SKM-1 (cell line): ENCODE results near the gene DNAH2.
"Not testable (repeated sequence)": the region's sequence is repeated elsewhere in the genome, so short reads cannot be mapped to it uniquely, and the experiment has no call there.

ENCODE experiments used
- DNase-seq: peaks from one replicate; lab custom pipeline; 2025; ENCODE audit not compliant: unreplicated experiment; lab: John Stamatoyannopoulos, UW

DNAH2 gene

GRCh38 chr17:7775051-7775450, 57.5 kb downstream of the DNAH2 start:
- DNase-seq, result peak; percentile 10

GRCh38 chr17:7777017-7777416, 59.5 kb downstream of the DNAH2 start:
- no peak for DNase-seq

- DNase-seq, result no peak
These were observed 63.2 kb downstream of the DNAH2 start for GRCh38 chr17:7780736-7781135.

GRCh38 chr17:7781429-7781828, 63.9 kb downstream of the DNAH2 start:
- no peak for DNase-seq

GRCh38 chr17:7782240-7782639, 64.7 kb downstream of the DNAH2 start:
- DNase-seq, result no peak

- DNase-seq, result no peak
These were observed 69.3 kb downstream of the DNAH2 start for GRCh38 chr17:7786866-7787265.

GRCh38 chr17:7789131-7789530, 71.6 kb downstream of the DNAH2 start:
- DNase-seq, result no peak

GRCh38 chr17:7790150-7790549, 72.6 kb downstream of the DNAH2 start:
- DNase-seq, result no peak

GRCh38 chr17:7792611-7793010, 75.1 kb downstream of the DNAH2 start:
- DNase-seq, result no peak

- no peak for DNase-seq
These were observed 76.6 kb downstream of the DNAH2 start for GRCh38 chr17:7794075-7794663.

- no peak for DNase-seq
These were observed 80.4 kb downstream of the DNAH2 start for GRCh38 chr17:7797976-7798375.

- DNase-seq, result no peak
These were observed 81.3 kb downstream of the DNAH2 start for GRCh38 chr17:7798839-7799238.

GRCh38 chr17:7803981-7804380, 86.4 kb downstream of the DNAH2 start:
- no peak for DNase-seq

GRCh38 chr17:7806587-7806986, 89.0 kb downstream of the DNAH2 start:
- no peak for DNase-seq

GRCh38 chr17:7807206-7807605, 89.7 kb downstream of the DNAH2 start:
- DNase-seq, result no peak

GRCh38 chr17:7809086-7809790, 91.7 kb downstream of the DNAH2 start:
- DNase-seq, result no peak

GRCh38 chr17:7809791-7810343, 92.3 kb downstream of the DNAH2 start:
- DNase-seq, result not testable (repeated sequence)

GRCh38 chr17:7811251-7811650, 93.7 kb downstream of the DNAH2 start:
- DNase-seq, result no peak

GRCh38 chr17:7814969-7815368, 97.4 kb downstream of the DNAH2 start:
- no peak for DNase-seq

GRCh38 chr17:7816926-7817642, 99.5 kb downstream of the DNAH2 start:
- DNase-seq, result no peak

GRCh38 chr17:7817643-7817964, 100.1 kb downstream of the DNAH2 start:
- no peak for DNase-seq

- DNase-seq, result no peak
These were observed 100.5 kb downstream of the DNAH2 start for GRCh38 chr17:7818026-7818425.
